GM19193 (cell line): Measurements from ENCODE around the gene KIZ.

Experiments
- POLR2A ChIP-seq: IDR thresholded peaks from 4 replicates; pipeline ENCODE4 v1.6.1; 2011; ENCODE audit not compliant: insufficient read depth, insufficient read length; ENCODE audit errors: extremely low read depth

The KIZ gene, protein sequence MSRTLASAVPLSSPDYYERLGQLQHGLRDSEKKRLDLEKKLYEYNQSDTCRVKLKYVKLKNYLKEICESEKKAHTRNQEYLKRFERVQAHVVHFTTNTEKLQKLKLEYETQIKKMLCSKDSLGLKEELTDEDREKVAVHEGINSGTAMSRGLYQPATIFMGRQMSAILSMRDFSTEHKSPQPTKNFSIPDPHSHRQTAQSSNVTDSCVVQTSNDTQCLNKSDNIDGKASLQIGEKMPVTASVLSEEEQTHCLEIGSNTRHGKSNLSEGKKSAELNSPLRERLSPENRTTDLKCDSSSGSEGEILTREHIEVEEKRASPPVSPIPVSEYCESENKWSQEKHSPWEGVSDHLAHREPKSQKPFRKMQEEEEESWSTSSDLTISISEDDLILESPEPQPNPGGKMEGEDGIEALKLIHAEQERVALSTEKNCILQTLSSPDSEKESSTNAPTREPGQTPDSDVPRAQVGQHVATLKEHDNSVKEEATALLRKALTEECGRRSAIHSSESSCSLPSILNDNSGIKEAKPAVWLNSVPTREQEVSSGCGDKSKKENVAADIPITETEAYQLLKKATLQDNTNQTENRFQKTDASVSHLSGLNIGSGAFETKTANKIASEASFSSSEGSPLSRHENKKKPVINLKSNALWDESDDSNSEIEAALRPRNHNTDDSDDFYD

DNA sequence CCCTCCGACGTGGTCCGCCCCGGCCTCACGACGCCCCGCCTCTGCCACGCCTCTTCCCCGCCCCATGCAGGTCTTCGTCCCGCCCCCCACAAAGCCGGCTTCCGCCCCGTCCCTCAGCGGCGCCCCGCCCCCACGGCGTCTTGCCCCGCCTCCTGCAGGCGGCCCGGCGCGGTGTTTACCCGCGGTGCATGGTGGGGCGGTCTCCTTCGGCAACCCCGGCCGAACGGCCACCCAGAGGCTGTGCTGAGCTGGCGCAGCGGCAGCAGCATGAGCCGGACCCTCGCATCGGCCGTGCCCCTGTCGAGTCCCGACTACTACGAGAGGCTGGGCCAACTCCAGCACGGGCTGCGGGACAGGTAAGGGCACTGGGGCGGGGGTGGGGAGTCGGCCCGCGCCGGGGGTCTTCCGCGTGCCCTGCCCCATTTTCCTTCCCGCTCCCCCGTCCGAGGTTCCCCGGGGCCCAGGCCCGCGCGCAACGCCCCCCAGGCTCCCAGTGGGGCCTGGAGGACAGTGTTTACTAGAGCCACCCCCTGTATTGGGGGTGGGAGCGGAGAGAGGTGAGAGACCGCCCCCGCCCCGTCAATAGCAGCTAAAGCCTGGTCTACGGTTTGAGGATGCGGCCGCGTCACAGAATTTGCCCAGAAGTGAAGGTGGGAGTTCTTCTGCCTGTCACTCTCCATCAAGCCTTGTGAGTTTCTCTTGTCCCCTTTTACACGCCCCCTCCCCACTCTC lies at the start of gene KIZ:
TSS of gene KIZ (plus strand) at position 234 of the 732 bp plus-strand sequence. CDS start at position 268, 34 bp downstream.
- TF ChIP-seq POLR2A, result peak; percentile 83

DNA sequence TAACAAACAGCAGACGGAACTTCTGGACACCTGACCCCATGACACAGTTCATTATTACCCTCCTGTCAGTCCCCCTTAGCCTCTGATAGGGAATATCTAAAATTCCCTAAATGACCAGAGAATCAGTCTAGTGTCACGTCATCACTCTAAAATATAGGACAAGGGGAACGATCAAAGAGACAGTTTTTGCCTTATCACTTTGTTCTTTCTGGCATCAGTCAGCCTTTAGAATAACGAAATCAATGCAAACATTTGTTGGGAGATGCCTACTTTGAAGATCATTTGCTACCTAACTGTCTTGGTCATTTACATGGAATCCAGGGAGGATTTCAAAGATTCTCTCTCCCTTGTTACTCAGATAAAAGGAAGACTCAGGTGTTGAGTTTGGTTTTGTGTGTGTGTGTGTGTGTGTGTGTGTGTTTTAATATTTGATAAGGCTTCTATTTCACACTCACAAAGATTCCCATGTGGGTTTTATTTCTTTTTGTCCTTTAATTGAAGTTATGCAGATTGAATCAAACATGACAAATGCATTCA lies 48.0 kb upstream of the KIZ start:
- no peak for TF ChIP-seq POLR2A

DNA sequence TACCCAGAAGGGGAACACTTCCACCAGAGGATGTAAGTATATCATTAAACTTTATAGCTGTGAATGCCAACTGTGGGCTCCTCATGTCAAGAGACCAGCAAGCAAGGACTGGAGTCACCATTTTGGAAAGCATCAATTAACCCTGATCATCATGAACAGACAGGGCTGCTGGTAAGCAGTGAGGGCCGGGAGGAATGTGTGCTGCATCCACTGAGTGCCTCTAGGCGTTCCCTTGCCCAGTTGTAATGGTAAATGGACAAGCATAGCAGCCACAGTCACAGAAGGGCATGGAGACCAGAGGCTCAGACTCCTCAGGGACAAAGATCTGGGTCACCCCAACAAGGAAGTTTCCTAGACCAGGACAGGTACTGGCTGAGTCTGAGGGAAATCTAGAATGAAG lies 43.3 kb upstream of the KIZ start:
- TF ChIP-seq POLR2A, result no peak

DNA sequence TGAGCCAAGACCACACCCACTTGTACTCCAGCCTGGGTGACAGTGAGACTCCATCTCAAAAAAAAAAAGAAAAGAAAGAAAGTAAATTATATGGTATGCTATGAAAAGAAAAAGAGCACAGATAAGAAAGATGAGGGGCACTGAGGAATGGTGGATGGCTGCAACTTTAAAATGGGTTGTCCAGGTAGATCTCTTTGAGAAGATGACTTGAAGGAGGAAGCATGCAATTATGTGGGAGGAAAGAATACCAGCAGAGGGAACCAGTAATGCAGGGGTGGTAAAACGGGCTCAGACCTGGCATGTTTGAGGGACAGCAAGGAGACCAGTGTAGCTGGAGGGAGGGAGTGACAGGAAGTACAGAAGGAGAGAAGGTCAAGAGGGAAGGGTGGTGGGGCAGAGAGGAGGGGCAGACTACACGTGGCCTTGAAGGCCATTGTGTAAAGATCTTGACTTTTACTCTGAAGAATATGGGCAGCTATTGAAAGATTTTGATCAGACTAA lies 42.0 kb upstream of the KIZ start:
- no peak for TF ChIP-seq POLR2A

DNA sequence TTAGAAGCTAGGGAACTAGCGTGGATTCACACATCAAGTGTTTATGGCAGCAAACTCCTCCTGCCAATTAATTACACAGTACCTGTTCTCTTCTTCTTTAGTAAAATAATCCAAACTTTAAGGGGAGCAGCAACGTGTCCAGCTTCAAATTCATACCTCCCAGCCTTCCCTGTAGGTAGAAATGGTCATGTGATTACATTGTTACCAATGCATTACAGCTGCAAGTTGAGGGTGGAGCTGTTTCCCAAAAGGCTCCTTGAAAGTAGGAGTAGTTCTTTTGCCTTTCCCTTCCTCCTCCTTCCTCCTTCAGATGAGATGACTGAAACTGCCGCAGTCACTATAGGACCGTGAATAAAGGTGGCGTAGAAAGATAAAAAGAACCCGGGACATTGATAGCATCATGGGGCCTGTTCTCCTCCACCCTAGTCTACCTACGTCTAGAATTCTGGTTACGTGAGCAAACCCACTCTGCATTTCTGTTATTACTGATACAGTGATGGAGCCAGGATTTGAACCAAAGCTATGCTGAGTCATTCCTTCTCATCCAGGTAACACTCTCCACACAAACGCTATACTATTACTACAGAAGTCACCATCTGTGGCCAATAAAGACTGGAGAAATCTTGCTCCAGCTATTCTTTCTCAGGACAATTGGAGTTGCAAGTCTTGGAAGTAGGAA lies 37.9 kb upstream of the KIZ start:
- no peak for TF ChIP-seq POLR2A

DNA sequence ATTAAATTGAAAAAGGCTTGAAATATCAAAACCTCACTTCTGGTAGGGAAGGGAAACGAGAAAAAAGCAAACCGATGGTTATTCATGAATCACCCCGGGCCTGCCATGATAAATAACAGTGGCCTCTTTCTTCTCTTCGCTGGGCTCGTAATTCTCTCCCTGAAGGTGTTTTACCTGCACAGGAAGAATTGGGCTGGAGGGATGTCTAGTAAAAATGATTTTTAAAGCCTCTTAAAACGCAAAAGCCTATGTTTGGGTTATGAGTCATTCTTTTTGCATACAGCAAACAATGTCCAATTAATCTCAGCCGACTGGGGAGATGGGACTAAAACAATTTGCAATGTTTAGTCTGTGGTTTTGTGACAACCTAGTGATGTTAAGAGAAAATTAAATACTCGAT lies 36.5 kb upstream of the KIZ start:
- TF ChIP-seq POLR2A, result no peak

DNA sequence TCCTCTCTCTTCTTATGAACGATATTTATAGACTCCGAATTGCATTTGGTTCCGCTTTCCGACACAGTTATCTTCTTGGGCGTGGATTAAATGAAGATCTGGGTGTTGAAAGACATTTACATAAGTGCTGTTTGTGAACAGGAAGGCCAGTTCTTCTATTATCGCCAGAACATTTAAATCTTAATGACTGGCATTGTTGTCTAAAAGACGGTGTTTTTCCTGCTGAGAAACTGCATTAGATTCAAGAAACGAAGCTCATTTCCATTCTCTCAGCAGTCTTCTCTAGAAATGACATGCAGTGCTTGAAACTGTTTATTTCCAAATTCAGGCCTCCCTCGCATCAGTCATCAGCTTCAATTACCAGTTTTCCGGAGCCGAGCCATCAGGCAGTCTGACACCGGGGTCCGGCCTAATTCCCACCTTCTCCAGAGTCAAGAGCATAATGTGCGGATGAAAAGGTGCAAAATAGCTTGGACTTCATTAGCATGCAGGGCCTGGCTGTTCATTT lies 35.7 kb upstream of the KIZ start:
- TF ChIP-seq POLR2A, result no peak

DNA sequence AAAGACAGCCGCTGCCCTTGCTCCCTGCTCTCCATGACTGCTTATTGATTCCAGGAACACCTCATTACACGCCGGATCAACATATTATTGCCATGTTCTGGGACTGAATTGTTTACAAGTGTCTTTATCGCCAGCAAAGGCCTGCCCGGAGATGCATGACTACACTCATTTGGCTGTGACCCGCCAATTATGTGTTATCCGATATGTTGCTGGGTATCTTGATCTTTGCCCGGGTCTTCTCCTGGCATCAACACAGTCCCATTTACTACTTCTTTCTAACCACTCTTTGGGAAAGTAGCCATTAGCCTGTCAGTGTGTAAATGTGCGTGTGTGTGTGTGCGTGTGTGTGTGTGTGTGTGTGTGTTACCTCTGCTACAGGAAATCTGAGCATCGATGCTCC lies 35.2 kb upstream of the KIZ start:
- no peak for TF ChIP-seq POLR2A

DNA sequence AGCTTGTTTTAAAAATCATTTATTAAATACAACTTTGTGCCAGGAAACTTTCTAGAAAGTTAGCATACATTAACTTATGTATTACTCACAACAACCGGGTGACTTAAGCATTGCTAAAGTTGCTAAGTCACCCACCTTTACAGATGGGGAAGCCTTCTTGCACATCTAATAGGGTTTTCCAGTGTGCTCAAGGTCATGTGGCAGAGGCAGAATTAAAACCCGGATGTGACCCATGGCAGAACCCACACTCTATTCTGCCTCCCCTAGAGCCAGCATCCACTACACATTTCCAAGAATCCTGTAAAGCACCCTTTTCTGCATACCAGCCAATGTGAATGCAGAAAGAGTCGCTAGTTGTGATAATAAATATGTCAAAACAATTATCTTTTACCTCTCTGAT lies 33.1 kb upstream of the KIZ start:
- no peak for TF ChIP-seq POLR2A

DNA sequence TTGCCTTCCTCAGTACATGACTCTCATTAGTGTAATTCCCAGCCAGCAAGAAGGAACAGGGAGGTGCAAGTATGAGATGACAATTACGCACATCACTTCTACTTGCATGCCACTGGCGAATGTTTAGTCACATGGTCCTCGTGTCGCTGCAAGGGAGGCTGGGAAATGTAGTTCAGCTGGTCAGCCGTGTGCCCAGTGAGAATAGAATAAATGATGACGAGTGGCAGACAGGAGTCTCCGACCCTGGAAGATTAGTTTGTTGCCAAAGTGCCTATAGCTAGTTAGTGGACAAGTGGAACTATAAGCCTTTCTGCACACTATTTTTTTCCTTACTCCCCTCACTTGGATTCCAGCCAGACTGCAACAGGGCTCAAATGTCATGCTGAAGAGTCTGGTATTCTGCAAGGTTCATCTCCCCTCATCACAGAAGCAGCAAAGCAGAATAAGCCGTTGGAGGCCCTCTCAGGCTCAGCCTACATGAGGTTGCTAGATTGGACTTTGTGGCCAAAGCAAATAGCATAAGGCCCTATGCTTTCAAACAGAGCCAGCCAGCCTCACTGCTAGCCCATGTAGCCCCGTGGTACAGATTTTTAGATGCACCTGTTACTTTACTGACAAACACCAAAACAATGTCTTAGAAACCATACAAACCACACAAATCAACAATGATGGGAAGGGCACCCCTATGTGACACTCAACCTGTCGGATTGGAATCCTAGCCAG lies 29.4 kb upstream of the KIZ start:
- TF ChIP-seq POLR2A, result no peak

DNA sequence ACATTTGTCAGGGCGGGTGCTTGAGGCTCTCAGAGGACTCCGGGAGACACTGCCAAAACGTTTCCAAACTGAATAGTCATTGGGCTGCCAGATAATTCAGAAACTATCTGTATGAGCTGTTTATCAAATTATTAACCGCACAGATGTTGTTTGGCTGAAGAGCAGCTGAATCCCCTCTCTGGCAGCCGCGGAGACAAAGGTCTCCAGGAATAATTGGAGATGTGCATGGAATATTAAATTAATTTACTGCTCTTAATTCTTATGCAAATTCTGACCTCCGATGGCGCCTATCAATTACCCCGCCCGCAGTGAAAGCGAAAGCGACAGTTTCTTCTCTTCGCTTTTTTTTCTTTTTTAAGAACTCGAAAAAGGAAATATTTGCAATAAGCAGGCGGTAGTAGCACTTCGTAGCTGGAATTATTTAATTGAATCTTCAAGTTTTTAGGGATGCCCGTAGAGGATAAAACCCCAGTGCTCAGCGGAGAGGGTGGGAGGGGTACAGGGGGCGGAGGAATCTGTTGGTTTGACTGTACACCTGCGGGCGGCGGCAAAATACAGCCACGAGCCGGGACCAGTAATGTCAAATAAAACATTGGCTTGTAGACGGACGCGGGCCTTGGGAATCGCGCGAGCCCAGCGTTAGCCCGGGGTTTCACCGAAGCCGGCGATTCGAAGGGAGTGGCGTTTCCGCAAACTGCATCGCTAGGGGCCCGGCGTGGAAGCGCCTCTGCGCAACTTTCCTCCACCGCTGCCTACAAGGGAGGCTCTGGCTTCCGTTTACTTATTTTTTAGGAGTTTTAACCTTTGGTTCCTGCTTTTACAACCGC lies 25.9 kb upstream of the KIZ start:
- peak; percentile 43 for TF ChIP-seq POLR2A

DNA sequence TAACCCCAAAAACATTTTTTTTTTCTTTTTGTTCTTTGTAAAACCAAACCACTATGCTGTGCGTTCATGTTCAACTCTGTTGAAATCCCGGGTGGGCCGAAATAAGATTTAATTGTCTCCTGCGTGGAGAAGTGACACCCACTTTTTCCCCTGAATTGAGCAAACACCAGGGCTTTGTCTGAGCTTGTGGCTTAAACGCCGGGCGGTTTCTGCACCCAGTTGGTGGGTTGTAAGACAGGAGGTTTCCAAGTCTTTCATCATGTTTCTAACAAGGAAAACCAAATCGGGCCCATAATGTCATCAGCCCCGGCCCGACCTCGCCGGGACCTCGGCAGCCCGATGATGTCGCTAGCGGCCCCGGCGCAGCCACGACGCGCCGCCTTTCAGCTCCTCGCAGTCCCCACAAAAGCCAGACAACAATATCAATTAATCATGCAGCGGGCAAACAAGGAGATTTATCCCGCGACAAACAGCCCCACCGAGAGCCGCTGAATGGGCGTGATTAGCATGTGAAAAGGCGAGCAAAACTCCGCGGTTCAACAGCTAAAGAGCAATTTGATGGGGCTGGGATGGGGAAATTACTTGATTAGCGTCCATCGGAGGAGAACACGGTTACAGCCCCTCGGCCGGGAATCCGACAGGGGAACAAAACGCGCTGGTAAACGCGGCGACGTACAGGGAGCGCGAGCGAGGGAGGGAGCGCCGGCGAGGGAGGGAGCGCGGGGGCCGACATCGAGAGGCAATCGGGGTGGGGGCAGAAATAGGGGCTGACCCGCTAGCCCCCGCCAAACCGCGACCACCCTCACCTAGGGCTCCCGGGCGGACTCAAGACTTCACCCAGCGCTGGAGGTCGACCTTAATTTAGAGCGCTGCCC lies 25.1 kb upstream of the KIZ start:
- peak; percentile 21 for TF ChIP-seq POLR2A

DNA sequence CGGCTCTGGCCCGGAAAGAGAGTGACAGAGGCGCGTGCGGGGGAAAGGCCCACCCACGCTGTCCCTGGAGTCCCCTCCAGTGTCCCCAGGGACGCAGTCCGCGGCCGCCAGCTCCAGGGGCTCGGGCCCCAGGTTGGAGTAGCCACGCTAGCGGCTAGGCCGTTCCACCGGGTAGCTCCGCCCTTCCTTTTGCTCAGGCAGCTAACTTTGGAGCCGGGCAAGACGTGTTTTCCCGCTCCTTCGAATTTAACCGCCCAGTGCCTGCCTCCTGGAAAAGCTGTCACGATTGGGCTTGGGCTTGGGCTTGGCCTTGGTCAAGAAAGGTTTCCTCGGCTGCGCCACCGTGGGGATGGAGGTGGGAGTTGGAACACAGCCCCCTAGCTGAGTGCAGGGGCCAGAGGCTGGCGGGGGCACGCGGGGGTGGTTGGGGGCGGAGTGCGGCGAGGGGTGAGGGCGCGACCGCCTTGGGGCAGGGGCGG lies 24.4 kb upstream of the KIZ start:
- TF ChIP-seq POLR2A, result no peak
